Left lung (tissue), 10 donors: ENCODE results near the gene FBXO22. TPM values are rescaled to one million over a fixed set of nuclear protein-coding genes. Genes with fewer than 3 reads are reported as not detected.

Experiments
- ATAC-seq: fragments of 200-7000 bp; cut with Tn5 transposase; one replicate; pipeline ENCODE4 v1.9.1; 2020; ENCODE audit warnings: moderate library complexity
- DNase-seq, 4 donors: peaks; one replicate each; pipeline ENCODE4 v3.0.0-alpha.2; 2013 to 2020
- H3K27ac ChIP-seq, 2 donors: fragments of 200-600 bp; sonication (generic) in 1 of 2; one replicate each; pipeline versions ENCODE4 v1.5.0 to v1.8.0; 2020 to 2021
- H3K27me3 ChIP-seq, 2 donors: fragments of 200-600 bp; sonication (generic) in 1 of 2; one replicate each; pipeline versions ENCODE4 v1.5.0 to v1.8.0; 2020 to 2021
- H3K36me3 ChIP-seq, 2 donors: fragments of 200-600 bp; sonication (generic) in 1 of 2; one replicate each; pipeline versions ENCODE4 v1.5.0 to v1.8.0; 2020 to 2021
- H3K4me1 ChIP-seq, 2 donors: fragments of 200-600 bp; one replicate each; pipeline ENCODE4 v1.8.0; 2021
- H3K4me3 ChIP-seq, 2 donors: fragments of 200-600 bp; sonication (generic) in 1 of 2; one replicate each; pipeline versions ENCODE4 v1.5.0 to v1.8.0; 2020 to 2021; ENCODE audit warnings: mild to moderate bottlenecking in 1 of 2
- H3K9me3 ChIP-seq, 2 donors: fragments of 200-600 bp; sonication (generic) in 1 of 2; one replicate each; pipeline versions ENCODE4 v1.5.0 to v1.8.0; 2020 to 2021
- CTCF ChIP-seq, 2 donors: fragments of 200-600 bp; sonication (generic) in 1 of 2; IDR thresholded peaks; one replicate each; pipeline versions ENCODE4 v1.5.0 to v1.8.0; 2021; ENCODE audit warnings: antibody characterized with exemption in 2 of 2
- intact Hi-C, 2 donors: fragments of 100-400 bp; cut with DNase I; formaldehyde crosslinking; loops; one replicate each; pipeline versions ENCODE4 v1.11.2 to v1.14.2; 2022
- polyA plus RNA-seq, 6 donors: library from polyadenylated mRNA; unstranded; fragments of 120-200 nt; gene quantifications; one replicate each; pipeline ENCODE4 v1.2.1, GENCODE V29; 2013; ENCODE audit not compliant: insufficient read length in 6 of 6
- total RNA-seq, 2 donors: library from RNA; stranded (reverse); fragmentation: NEBNext Ultra II Directional; extraction: Animal tissue kit (Norgen Biotek cat#: 25700); gene quantifications; one replicate each; pipeline ENCODE4 v1.2.1, GENCODE V29; 2021
- donor health status: DM: no; HTN: yes; CAD: no.
- donor health status: DM: no; HTN: no; CAD: no.

Gene FBXO22
- total and polyA plus RNA-seq, 8 donors = 26.7 to 44.8 (median 37.4) TPM

GRCh38 chr15:75925440-75925839 lies 21.8 kb downstream of the FBXO22 start:
- no peak for ATAC-seq
- no peaks in the 10 kb centered on the region for H3K27me3 ChIP-seq
- intact Hi-C loops = no loop called here
- H3K36me3 ChIP-seq = peaks cover 0 to 14% of the 10 kb centered on the region in 2 donors
- no peaks in the 10 kb centered on the region for H3K9me3 ChIP-seq
- H3K27ac ChIP-seq = peak overlapping the region in 1 of 2 donors; percentile 1
- H3K4me1 ChIP-seq = peaks cover 0 to 19% of the 10 kb centered on the region in 2 donors
- no peak overlapping the region for H3K4me3 ChIP-seq
- TF ChIP-seq CTCF (IDR thresholded peaks at IDR 0.05) = no peak
- no peak for DNase-seq

- DNase-seq (no peak), ATAC-seq (no peak)
- H3K4me3 ChIP-seq = no peak overlapping the region
- intact Hi-C loops = no loop called here
- peaks cover 0 to 22% of the 10 kb centered on the region in 2 donors for H3K36me3 ChIP-seq
- H3K9me3 ChIP-seq = no peaks in the 10 kb centered on the region
- H3K27me3 ChIP-seq = no peaks in the 10 kb centered on the region
- H3K27ac ChIP-seq = no peak overlapping the region
- no peak for TF ChIP-seq CTCF (IDR thresholded peaks at IDR 0.05)
- peaks cover 0 to 23% of the 10 kb centered on the region in 2 donors for H3K4me1 ChIP-seq
These were observed 23.3 kb downstream of the FBXO22 start for GRCh38 chr15:75926931-75927330.

GRCh38 chr15:75927601-75928000 lies 23.9 kb downstream of the FBXO22 start:
- ATAC-seq (no peak), DNase-seq (no peak)
- Histone ChIP-seq H3K27ac (no peak overlapping the region), H3K4me3 (no peak overlapping the region), H3K27me3 (no peaks in the 10 kb centered on the region), H3K36me3 (peaks cover 0 to 26% of the 10 kb centered on the region in 2 donors), H3K9me3 (no peaks in the 10 kb centered on the region), H3K4me1 (peaks cover 0 to 16% of the 10 kb centered on the region in 2 donors)
- intact Hi-C loops = no loop called here
- TF ChIP-seq CTCF (IDR thresholded peaks at IDR 0.05) = no peak

- peaks cover 0 to 39% of the 10 kb centered on the region in 2 donors for H3K36me3 ChIP-seq
- peaks cover 0 to 13% of the 10 kb centered on the region in 2 donors for H3K4me1 ChIP-seq
- no peak for TF ChIP-seq CTCF (IDR thresholded peaks at IDR 0.05)
- H3K27ac ChIP-seq = no peak overlapping the region
- ATAC-seq (no peak), DNase-seq (no peak)
- no peak overlapping the region for H3K4me3 ChIP-seq
- H3K9me3 ChIP-seq = no peaks in the 10 kb centered on the region
- intact Hi-C loops = no loop called here
- no peaks in the 10 kb centered on the region for H3K27me3 ChIP-seq
These were observed 25.3 kb downstream of the FBXO22 start for GRCh38 chr15:75928680-75929608.

GRCh38 chr15:75929799-75930565 lies 26.3 kb downstream of the FBXO22 start:
- Histone ChIP-seq H3K4me3 (no peak overlapping the region), H3K27me3 (no peaks in the 10 kb centered on the region), H3K4me1 (peaks cover 0 to 10% of the 10 kb centered on the region in 2 donors), H3K27ac (no peak overlapping the region), H3K9me3 (no peaks in the 10 kb centered on the region), H3K36me3 (peaks cover 0 to 48% of the 10 kb centered on the region in 2 donors)
- no peak for DNase-seq
- intact Hi-C loops = no loop called here
- TF ChIP-seq CTCF (IDR thresholded peaks at IDR 0.05) = no peak
- ATAC-seq = no peak
